ENCODE data around the gene TLR5.

TLR5 gene

DNA sequence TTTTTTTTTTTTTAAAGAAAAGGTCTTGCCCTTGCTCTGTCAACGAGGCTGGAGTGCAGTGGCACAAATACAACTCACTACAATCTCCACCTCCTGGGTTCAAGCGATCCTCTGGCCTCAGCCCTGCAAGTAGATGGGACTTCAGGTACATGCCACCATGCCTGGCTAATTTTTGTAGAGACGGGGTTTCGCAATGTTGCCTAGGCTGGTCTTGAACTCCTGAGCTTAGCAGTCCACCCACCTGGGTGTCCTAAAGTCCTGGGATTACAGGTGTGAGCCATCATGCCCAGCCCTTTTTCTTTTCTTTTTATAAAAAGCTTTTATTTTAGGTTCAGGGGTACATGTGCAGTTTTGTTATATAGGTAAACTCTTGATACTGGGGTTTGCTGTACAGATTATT lies 47.2 kb downstream of the TLR5 start:
- H3K79me2 ChIP-seq (ENCODE audit: insufficient read depth, low read length) = no peaks in the 10 kb centered on the region
- no peak overlapping the region for H3K4me2 ChIP-seq (ENCODE audit: low read length)
- no peak for TF ChIP-seq EZH2 (IDR thresholded peaks at IDR 0.05; ENCODE audit: borderline replicate concordance, low read length)
- TF ChIP-seq, protein P1, sequence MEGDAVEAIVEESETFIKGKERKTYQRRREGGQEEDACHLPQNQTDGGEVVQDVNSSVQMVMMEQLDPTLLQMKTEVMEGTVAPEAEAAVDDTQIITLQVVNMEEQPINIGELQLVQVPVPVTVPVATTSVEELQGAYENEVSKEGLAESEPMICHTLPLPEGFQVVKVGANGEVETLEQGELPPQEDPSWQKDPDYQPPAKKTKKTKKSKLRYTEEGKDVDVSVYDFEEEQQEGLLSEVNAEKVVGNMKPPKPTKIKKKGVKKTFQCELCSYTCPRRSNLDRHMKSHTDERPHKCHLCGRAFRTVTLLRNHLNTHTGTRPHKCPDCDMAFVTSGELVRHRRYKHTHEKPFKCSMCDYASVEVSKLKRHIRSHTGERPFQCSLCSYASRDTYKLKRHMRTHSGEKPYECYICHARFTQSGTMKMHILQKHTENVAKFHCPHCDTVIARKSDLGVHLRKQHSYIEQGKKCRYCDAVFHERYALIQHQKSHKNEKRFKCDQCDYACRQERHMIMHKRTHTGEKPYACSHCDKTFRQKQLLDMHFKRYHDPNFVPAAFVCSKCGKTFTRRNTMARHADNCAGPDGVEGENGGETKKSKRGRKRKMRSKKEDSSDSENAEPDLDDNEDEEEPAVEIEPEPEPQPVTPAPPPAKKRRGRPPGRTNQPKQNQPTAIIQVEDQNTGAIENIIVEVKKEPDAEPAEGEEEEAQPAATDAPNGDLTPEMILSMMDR (IDR thresholded peaks at IDR 0.05; ENCODE audit: low read length) = no peak
- H3F3A ChIP-seq (ENCODE audit: insufficient read depth, low read length) = no peaks in the 10 kb centered on the region
- H3K27ac ChIP-seq (ENCODE audit: low read depth, low read length, poor library complexity, severe bottlenecking) = no peak overlapping the region
- H3K27me3 ChIP-seq (ENCODE audit: insufficient read depth, low read length) = no peaks in the 10 kb centered on the region
- H3K36me3 ChIP-seq (ENCODE audit: insufficient read depth, low read length) = no peaks in the 10 kb centered on the region
- H3K9ac ChIP-seq (ENCODE audit: low read length) = no peak overlapping the region
- no peak overlapping the region for H2AFZ ChIP-seq (ENCODE audit: low read length)
- H4K20me1 ChIP-seq (ENCODE audit: insufficient read depth, low read length) = no peaks in the 10 kb centered on the region
- no peaks in the 10 kb centered on the region for H3K4me1 ChIP-seq (ENCODE audit: insufficient read depth, low read length, severe bottlenecking)
- H3K9me2 ChIP-seq (ENCODE audit: low read depth, low read length) = no peaks in the 10 kb centered on the region
- no peak overlapping the region for H3K4me3 ChIP-seq (ENCODE audit: low read depth, low read length, poor library complexity, severe bottlenecking)
- no peaks in the 10 kb centered on the region for H3K9me3 ChIP-seq (ENCODE audit: low read length)

DNA sequence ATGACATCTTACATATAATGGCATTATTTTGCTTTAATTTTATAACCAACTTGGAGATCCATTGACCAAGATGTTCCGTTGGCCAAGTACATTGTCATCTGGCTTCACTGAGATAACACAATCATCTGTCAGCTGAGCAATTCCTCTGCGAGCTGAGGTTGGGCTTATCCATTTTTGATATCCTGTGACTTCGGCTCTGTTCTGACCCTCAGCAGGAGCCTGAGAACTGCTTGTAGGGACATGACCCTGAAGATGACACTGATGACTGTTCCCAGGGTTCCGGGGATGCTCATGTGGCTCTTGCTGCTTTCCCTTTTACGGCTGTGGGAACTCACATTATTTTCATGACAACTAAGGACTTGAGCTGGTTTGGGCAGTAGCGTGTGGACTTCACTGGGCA lies 51.2 kb downstream of the TLR5 start:
- Histone ChIP-seq H3K79me2 (ENCODE audit: insufficient read depth, low read length) (no peaks in the 10 kb centered on the region), H3K4me1 (ENCODE audit: insufficient read depth, low read length, severe bottlenecking) (no peaks in the 10 kb centered on the region), H3K9ac (ENCODE audit: low read length) (no peak overlapping the region), H3K27ac (ENCODE audit: low read depth, low read length, poor library complexity, severe bottlenecking) (no peak overlapping the region), H3K27me3 (ENCODE audit: insufficient read depth, low read length) (no peaks in the 10 kb centered on the region), H4K20me1 (ENCODE audit: insufficient read depth, low read length) (no peaks in the 10 kb centered on the region), H3K4me2 (ENCODE audit: low read length) (no peak overlapping the region), H3K4me3 (ENCODE audit: low read depth, low read length, poor library complexity, severe bottlenecking) (no peak overlapping the region), H3K36me3 (ENCODE audit: insufficient read depth, low read length) (no peaks in the 10 kb centered on the region), H3F3A (ENCODE audit: insufficient read depth, low read length) (no peaks in the 10 kb centered on the region), H3K9me3 (ENCODE audit: low read length) (no peaks in the 10 kb centered on the region), H2AFZ (ENCODE audit: low read length) (no peak overlapping the region), H3K9me2 (ENCODE audit: low read depth, low read length) (no peaks in the 10 kb centered on the region)
- TF ChIP-seq, protein P1 (IDR thresholded peaks at IDR 0.05; ENCODE audit: low read length) = no peak
- no peak for TF ChIP-seq EZH2 (IDR thresholded peaks at IDR 0.05; ENCODE audit: borderline replicate concordance, low read length)

DNA sequence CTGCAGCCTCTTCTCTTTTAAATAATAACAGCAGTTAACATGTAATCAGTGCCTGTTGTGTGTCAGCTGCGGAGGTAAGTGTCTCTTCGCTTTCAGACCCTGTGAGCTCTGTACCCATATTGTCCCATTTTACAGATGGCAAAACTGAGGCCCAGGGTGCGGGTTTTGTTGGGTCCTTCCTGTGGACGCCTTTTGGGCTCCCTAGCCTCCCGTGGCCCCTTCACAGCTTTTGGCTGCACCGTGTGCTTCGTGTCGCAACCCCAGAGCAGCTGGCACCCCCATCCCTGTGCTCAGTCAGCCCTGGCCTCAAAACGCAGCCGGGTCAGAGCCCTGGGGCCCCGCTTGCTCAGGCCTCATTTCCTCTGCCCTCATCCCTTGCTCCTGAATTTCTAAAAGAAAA lies 53.8 kb downstream of the TLR5 start:
- no peaks in the 10 kb centered on the region for H3K4me1 ChIP-seq (ENCODE audit: insufficient read depth, low read length, severe bottlenecking)
- H3F3A ChIP-seq (ENCODE audit: insufficient read depth, low read length) = no peaks in the 10 kb centered on the region
- no peak overlapping the region for H3K4me2 ChIP-seq (ENCODE audit: low read length)
- H3K27me3 ChIP-seq (ENCODE audit: insufficient read depth, low read length) = no peaks in the 10 kb centered on the region
- H3K9me3 ChIP-seq (ENCODE audit: low read length) = no peaks in the 10 kb centered on the region
- H2AFZ ChIP-seq (ENCODE audit: low read length) = no peak overlapping the region
- TF ChIP-seq, protein P1 (IDR thresholded peaks at IDR 0.05; ENCODE audit: low read length) = no peak
- no peak for TF ChIP-seq EZH2 (IDR thresholded peaks at IDR 0.05; ENCODE audit: borderline replicate concordance, low read length)
- no peaks in the 10 kb centered on the region for H3K9me2 ChIP-seq (ENCODE audit: low read depth, low read length)
- no peaks in the 10 kb centered on the region for H4K20me1 ChIP-seq (ENCODE audit: insufficient read depth, low read length)
- H3K4me3 ChIP-seq (ENCODE audit: low read depth, low read length, poor library complexity, severe bottlenecking) = no peak overlapping the region
- no peak overlapping the region for H3K27ac ChIP-seq (ENCODE audit: low read depth, low read length, poor library complexity, severe bottlenecking)
- no peaks in the 10 kb centered on the region for H3K36me3 ChIP-seq (ENCODE audit: insufficient read depth, low read length)
- H3K9ac ChIP-seq (ENCODE audit: low read length) = no peak overlapping the region
- H3K79me2 ChIP-seq (ENCODE audit: insufficient read depth, low read length) = no peaks in the 10 kb centered on the region

All from OCI-LY1 (cell line).